DOHH2 (cell line): ENCODE measurements around the gene VPS41.

Experiments used
- H3F3A ChIP-seq: fragments of 200-600 bp; sonication (generic), shearing (Covaris generic); 2 replicates; pipeline ENCODE4 v1.6.0; 2016; ENCODE audit warnings: antibody characterized with exemption, mild to moderate bottlenecking; ENCODE audit not compliant: control insufficient read depth, insufficient read depth
- H3K27ac ChIP-seq: fragments of 200-600 bp; sonication (generic); 2 replicates; pipeline ENCODE4 v1.5.1; 2014; ENCODE audit warnings: low read depth, mild to moderate bottlenecking, low read length, moderate library complexity
- H3K27me3 ChIP-seq: fragments of 200-600 bp; sonication (generic); 2 replicates; pipeline ENCODE4 v1.6.1; 2014; ENCODE audit warnings: mild to moderate bottlenecking, low read length, mixed read lengths; ENCODE audit not compliant: control insufficient read depth
- H3K36me3 ChIP-seq: fragments of 200-600 bp; sonication (generic); 2 replicates; pipeline ENCODE4 v1.6.1; 2014; ENCODE audit warnings: mild to moderate bottlenecking, low read length, moderate library complexity, mixed read lengths; ENCODE audit not compliant: control insufficient read depth
- H3K4me1 ChIP-seq: fragments of 200-600 bp; sonication (generic); 2 replicates; pipeline ENCODE4 v1.6.1; 2014; ENCODE audit warnings: mild to moderate bottlenecking, low read length, mixed read lengths; ENCODE audit not compliant: control insufficient read depth
- H3K4me2 ChIP-seq: fragments of 200-600 bp; sonication (generic); 2 replicates; pipeline ENCODE4 v1.6.0; 2014; ENCODE audit warnings: mild to moderate bottlenecking, low read length, moderate library complexity
- H3K4me3 ChIP-seq: fragments of 200-600 bp; sonication (generic); 2 replicates; pipeline ENCODE4 v1.5.1; 2014; ENCODE audit warnings: mild to moderate bottlenecking, low read length, mixed read lengths
- H3K79me2 ChIP-seq: fragments of 200-600 bp; sonication (generic); 2 replicates; pipeline ENCODE4 v1.6.1; 2014; ENCODE audit warnings: mild to moderate bottlenecking, low read length, mixed read lengths; ENCODE audit not compliant: control insufficient read depth
- H3K9me2 ChIP-seq: fragments of 200-600 bp; sonication (generic); replicated peaks from 2 replicates; pipeline ENCODE4 v1.6.1; 2014; ENCODE audit warnings: mild to moderate bottlenecking, low read length, mixed read lengths; ENCODE audit not compliant: control insufficient read depth
- H3K9me3 ChIP-seq: fragments of 200-600 bp; sonication (generic); 2 replicates; pipeline ENCODE4 v1.6.1; 2014; ENCODE audit warnings: antibody characterized with exemption, low read length, mixed read lengths; ENCODE audit not compliant: control insufficient read depth, insufficient read depth
- H4K20me1 ChIP-seq: fragments of 200-600 bp; sonication (generic); 2 replicates; pipeline ENCODE4 v1.6.0; 2014; ENCODE audit warnings: low read depth, mild to moderate bottlenecking, antibody characterized with exemption, low read length, moderate library complexity; ENCODE audit not compliant: control insufficient read depth, insufficient read depth
- EZH2phosphoT487 ChIP-seq: fragments of 200-600 bp; sonication (generic); IDR thresholded peaks from 2 replicates; pipeline ENCODE4 v1.6.1; 2017; ENCODE audit warnings: borderline replicate concordance, mild to moderate bottlenecking, antibody characterized with exemption, low read length, moderate library complexity, mixed read lengths
- TF ChIP-seq, protein P1 (sequence below): fragments of 200-600 bp; sonication (generic); IDR thresholded peaks from one replicate; pipeline ENCODE4 v1.5.1; 2014; ENCODE audit warnings: antibody characterized with exemption, mild to moderate bottlenecking, low read depth, low read length; ENCODE audit not compliant: poor library complexity, severe bottlenecking

The VPS41 gene

DNA sequence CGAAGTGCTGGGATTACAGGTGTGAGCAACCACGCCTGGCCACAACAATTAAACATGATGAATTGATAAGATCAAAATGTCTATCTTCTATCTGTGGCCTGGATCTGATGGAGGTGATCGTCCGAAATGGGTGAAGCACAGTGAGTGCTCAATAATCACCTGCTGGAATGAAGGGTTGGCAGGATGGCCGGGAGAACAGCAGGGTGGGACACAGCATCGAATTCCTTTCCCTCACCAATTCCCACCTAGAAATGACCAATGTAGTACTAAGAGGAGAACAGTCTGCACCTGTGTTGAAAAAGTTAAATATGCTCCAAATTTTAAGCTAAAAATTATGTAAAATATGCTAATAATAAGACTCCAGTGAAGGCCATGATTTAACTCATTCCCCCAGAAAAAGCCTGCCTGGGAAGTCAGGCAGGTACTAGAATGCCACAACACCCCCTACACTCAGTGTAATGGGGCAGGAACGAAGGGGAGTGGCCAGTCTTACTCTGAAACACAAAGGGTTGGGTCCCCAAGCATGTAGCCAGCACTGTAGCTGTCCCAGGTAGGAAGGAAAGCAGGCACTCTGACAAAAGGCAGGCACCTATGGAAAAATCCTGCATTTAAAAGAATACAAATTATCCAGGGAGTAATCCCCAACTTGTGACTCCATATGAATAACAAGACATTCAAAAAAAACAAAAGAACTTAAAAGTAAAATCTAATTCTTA is 110.3 kb downstream of the VPS41 start:
- Histone ChIP-seq H3K27ac (no peak overlapping the region), H4K20me1 (no peaks in the 10 kb centered on the region), H3F3A (no peaks in the 10 kb centered on the region), H3K4me2 (no peak overlapping the region), H3K27me3 (no peaks in the 10 kb centered on the region), H3K9me2 (no peaks in the 10 kb centered on the region), H3K4me1 (no peaks in the 10 kb centered on the region), H3K79me2 (no peaks in the 10 kb centered on the region), H3K36me3 (peaks cover 8% of the 10 kb centered on the region; the same call in 1 of the 2 replicates), H3K4me3 (no peak overlapping the region), H3K9me3 (no peaks in the 10 kb centered on the region)
- no peak for TF ChIP-seq EZH2phosphoT487
- TF ChIP-seq, protein P1, sequence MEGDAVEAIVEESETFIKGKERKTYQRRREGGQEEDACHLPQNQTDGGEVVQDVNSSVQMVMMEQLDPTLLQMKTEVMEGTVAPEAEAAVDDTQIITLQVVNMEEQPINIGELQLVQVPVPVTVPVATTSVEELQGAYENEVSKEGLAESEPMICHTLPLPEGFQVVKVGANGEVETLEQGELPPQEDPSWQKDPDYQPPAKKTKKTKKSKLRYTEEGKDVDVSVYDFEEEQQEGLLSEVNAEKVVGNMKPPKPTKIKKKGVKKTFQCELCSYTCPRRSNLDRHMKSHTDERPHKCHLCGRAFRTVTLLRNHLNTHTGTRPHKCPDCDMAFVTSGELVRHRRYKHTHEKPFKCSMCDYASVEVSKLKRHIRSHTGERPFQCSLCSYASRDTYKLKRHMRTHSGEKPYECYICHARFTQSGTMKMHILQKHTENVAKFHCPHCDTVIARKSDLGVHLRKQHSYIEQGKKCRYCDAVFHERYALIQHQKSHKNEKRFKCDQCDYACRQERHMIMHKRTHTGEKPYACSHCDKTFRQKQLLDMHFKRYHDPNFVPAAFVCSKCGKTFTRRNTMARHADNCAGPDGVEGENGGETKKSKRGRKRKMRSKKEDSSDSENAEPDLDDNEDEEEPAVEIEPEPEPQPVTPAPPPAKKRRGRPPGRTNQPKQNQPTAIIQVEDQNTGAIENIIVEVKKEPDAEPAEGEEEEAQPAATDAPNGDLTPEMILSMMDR: no peak

DNA sequence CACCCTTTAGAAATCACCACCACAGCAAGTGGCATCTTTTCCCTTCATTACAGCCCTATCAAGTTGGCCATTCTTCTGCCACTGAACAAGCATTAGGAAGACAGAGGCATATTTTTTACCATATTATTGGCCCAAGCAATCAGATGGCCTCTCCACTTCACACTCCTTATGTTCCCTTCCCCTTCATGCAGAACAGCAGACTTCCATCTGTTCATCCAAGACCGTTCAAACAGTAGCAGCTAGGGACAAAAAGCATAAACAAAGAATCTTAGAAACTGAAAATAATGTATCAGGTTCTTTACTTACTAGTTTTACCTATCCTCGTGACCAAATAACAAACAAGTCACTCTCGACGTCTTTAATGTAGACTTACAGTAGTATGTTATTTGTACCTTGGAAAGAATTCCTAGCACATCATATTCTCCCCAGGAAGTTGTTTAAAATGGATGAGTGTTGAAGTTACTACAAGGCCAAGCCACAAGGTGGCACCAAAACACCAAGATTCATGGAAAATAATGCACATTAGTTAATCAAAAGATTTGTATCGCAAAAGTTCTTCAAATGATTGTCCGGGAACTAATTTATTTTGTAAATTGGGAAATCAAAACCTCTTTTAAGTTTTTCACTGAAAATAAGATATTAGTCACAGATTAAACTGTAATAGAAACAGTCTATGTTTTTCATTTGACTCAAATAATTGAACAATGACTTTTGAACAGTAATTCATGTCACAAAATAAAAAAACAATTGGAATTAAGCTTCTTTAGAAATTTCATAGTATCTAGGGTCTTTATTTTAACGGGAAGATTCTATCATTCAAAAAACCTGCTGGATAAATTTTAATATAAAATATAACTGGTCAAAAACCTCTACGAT is 112.1 kb downstream of the VPS41 start:
- H3K4me2 ChIP-seq: no peak overlapping the region
- TF ChIP-seq, protein P1: peak; percentile 96
- no peak for TF ChIP-seq EZH2phosphoT487
- H3K79me2 ChIP-seq: no peaks in the 10 kb centered on the region
- H3K27me3 ChIP-seq: no peaks in the 10 kb centered on the region
- no peaks in the 10 kb centered on the region for H3K9me2 ChIP-seq
- peaks cover 19% of the 10 kb centered on the region; the same call in 1 of the 2 replicates for H3K36me3 ChIP-seq
- no peak overlapping the region for H3K4me3 ChIP-seq
- no peaks in the 10 kb centered on the region for H3F3A ChIP-seq
- H4K20me1 ChIP-seq: no peaks in the 10 kb centered on the region
- no peaks in the 10 kb centered on the region for H3K4me1 ChIP-seq
- H3K9me3 ChIP-seq: no peaks in the 10 kb centered on the region
- H3K27ac ChIP-seq: no peak overlapping the region

DNA sequence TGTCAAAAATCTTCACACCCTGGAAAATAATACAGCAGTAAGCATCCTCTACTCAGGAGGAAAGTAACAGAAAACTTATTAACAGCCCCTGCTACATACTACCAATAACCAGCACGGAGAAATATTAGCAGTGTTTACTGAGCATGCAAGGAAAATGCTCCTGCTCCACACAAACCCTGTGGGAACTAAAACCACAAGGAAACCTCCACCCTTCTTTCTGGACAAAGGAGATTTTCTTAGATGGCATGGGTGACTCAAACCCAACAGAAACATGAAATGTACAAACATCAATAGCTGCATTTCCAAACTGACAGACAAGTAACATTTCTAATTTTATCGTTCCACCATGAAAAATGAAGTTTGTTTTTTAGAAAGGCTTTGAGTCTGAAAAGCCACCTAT is 113.4 kb downstream of the VPS41 start:
- Histone ChIP-seq H3F3A (no peaks in the 10 kb centered on the region), H4K20me1 (no peaks in the 10 kb centered on the region), H3K79me2 (no peaks in the 10 kb centered on the region), H3K4me3 (no peak overlapping the region), H3K4me2 (no peak overlapping the region), H3K27ac (no peak overlapping the region), H3K9me3 (no peaks in the 10 kb centered on the region), H3K27me3 (no peaks in the 10 kb centered on the region), H3K9me2 (no peaks in the 10 kb centered on the region), H3K36me3 (peaks cover 27% of the 10 kb centered on the region), H3K4me1 (no peaks in the 10 kb centered on the region)
- TF ChIP-seq, protein P1: no peak
- no peak for TF ChIP-seq EZH2phosphoT487
